22Rv1 (cell line): ENCODE measurements around the gene STK39.
"Not testable (repeated sequence)": the region's sequence is repeated elsewhere in the genome, so short reads cannot be mapped to it uniquely, and the experiment has no call there.

ENCODE experiments used
- H3K27ac ChIP-seq: fragments of 450-650 bp; 2 replicates; pipeline ENCODE4 v1.5.1; 2017
- CTCF ChIP-seq: fragments of 450-650 bp; IDR thresholded peaks from 2 replicates; pipeline ENCODE4 v1.5.1; 2017; ENCODE audit warnings: mild to moderate bottlenecking
- ZFX ChIP-seq: fragments of 450-650 bp; IDR thresholded peaks from 2 replicates; pipeline ENCODE4 v1.6.1; 2017; ENCODE audit warnings: antibody characterized with exemption, borderline replicate concordance

The STK39 gene

DNA sequence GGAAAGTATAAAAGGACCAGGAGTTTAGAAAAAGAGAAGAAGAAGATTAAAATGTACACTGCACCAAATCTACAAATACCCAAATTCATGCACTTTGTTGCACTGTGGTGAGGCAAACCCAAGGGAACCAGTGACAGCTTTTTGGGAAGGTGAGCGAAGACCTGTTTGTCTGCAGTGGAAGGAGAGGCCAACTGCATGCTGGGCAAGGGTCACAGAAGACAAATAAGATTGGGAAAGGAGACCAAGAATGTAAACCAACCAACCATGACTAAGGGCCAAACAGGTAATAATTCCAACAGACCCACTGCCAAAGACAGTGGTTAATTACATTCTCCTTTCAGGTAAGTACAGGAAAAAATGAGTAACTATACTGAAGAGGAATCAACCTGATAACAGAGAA lies 202.8 kb downstream of the STK39 start:
- TF ChIP-seq ZFX (no peak), CTCF (no peak)

DNA sequence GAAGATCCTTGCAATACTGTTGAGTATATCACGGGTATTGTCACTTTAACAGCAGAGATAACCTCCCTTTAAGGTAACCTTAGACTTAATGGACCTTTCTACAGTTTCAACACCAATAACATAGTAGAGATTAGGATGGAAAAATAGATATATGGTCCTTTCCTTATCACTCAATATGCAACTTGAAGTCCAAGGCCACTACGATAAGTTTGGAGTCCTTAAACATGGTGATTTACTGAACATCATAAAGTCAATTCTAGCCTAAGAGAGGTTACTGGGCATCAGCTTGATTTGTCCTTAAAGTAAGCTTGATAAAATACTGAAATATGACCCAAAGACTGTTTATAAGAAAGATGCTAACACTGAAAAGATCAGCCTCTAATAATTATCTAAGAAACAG lies 203.2 kb downstream of the STK39 start:
- TF ChIP-seq ZFX = no peak
- no peak for TF ChIP-seq CTCF
- no peak overlapping the region for H3K27ac ChIP-seq

More for the DNA sequence above, 202.8 kb downstream of the STK39 start:
- H3K27ac ChIP-seq = no peak overlapping the region

DNA sequence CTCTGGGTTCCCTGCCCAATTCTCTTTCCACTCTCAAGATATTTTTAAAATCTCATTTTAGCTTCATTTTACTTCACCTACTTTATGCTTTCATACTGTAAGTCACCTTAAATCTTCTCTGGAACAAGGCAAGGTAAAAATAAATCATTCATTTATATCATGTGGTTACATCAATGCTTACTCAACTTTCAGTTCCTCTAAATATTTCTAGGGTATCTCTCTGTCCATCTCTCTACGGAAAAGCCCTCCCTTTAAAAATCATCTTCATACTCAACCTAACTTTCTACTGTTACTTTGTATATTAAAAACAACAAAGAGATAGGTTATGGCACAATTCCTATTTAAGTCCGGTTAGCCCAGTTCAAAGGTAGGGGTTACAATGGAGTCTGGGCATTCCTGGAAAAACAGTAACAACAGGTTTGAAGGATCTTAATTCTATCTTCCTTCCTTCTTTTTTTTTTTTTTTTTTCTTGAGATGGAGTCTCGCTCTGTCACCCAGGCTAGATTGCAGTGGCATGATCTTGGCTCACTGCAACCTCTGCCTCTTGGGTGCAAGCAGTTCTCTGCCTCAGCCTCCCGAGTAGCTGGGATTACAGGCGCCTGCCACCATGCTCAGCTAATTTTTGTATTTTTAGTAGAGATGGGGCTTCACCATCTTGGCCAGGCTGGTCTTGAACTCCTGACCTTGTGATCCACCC lies 205.1 kb downstream of the STK39 start:
- not testable (repeated sequence) for H3K27ac ChIP-seq

GRCh38 chr2:168039881-168040280 lies 207.5 kb downstream of the STK39 start:
- TF ChIP-seq ZFX (no peak), CTCF (no peak)
- H3K27ac ChIP-seq = no peak overlapping the region

GRCh38 chr2:168037778-168038177 lies 209.6 kb downstream of the STK39 start:
- H3K27ac ChIP-seq = no peak overlapping the region
- TF ChIP-seq CTCF (no peak), ZFX (no peak)

- no peak overlapping the region for H3K27ac ChIP-seq
- TF ChIP-seq CTCF (no peak), ZFX (no peak)
These were observed 211.9 kb downstream of the STK39 start for GRCh38 chr2:168035458-168035857.

GRCh38 chr2:168034616-168035015 lies 212.8 kb downstream of the STK39 start:
- H3K27ac ChIP-seq = no peak overlapping the region
- TF ChIP-seq ZFX (no peak), CTCF (no peak)

DNA sequence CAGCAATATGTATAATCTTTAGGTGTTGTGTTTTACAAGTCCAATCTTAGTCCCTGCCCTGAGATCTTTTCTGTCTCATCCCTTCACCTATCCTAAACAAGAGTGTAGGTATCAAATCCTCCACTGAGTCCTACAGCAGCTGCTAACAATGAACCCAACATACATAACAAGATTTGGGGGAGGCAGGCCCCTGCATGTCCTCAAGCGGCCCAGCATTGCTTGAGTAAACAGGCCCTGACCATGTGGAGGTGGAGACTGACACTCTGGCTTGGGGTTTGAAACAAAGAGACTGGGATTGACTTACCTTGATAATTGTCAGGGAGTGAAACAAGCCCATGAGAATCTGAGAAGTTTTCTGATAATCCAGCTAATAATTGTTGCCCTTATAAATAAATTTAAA lies 213.4 kb downstream of the STK39 start:
- TF ChIP-seq CTCF (no peak), ZFX (no peak)
- no peak overlapping the region for H3K27ac ChIP-seq
